Stimulated activated CD8-positive, alpha-beta memory T cell treated with anti-CD3 and anti-CD28 coated beads, Interleukin-15, amount 100 ng/mL, for 4 hours (primary cell): ENCODE results near the gene MCMBP.
"Not testable (repeated sequence)": the region's sequence is repeated elsewhere in the genome, so short reads cannot be mapped to it uniquely, and the experiment has no call there.

Experiments
- DNase-seq, 2 donors: peaks; one replicate each; pipeline ENCODE4 v3.0.0-alpha.2; 2020; ENCODE audit warnings: low read depth in 2 of 2

MCMBP gene

GRCh38 chr10:119829429-119829828, 43.2 kb downstream of the MCMBP start:
- DNase-seq = no peak

- no peak for DNase-seq
These were observed 45.2 kb downstream of the MCMBP start for GRCh38 chr10:119827430-119827829.

GRCh38 chr10:119826771-119827170, 45.9 kb downstream of the MCMBP start:
- DNase-seq = no peak

GRCh38 chr10:119824299-119824698, 48.3 kb downstream of the MCMBP start:
- no peak for DNase-seq

GRCh38 chr10:119821182-119821581, 51.5 kb downstream of the MCMBP start:
- no peak for DNase-seq

- no peak for DNase-seq
These were observed 53.8 kb downstream of the MCMBP start for GRCh38 chr10:119818889-119819270.

GRCh38 chr10:119817991-119818888, 54.4 kb downstream of the MCMBP start:
- DNase-seq = no peak

GRCh38 chr10:119815671-119816070, 57.0 kb downstream of the MCMBP start:
- no peak for DNase-seq

GRCh38 chr10:119812684-119813083, 60.0 kb downstream of the MCMBP start:
- no peak for DNase-seq

- no peak for DNase-seq
These were observed 61.5 kb downstream of the MCMBP start for GRCh38 chr10:119811122-119811521.

- no peak for DNase-seq
These were observed 64.5 kb downstream of the MCMBP start for GRCh38 chr10:119807960-119808697.

GRCh38 chr10:119806334-119807130, 66.1 kb downstream of the MCMBP start:
- DNase-seq = no peak

- no peak for DNase-seq
These were observed 66.9 kb downstream of the MCMBP start for GRCh38 chr10:119805702-119806230.

GRCh38 chr10:119803264-119803663, 69.4 kb downstream of the MCMBP start:
- no peak for DNase-seq

- DNase-seq = no peak
These were observed 70.6 kb downstream of the MCMBP start for GRCh38 chr10:119801998-119802538.

- DNase-seq = no peak
These were observed 71.5 kb downstream of the MCMBP start for GRCh38 chr10:119801176-119801575.

- no peak for DNase-seq
These were observed 76.6 kb downstream of the MCMBP start for GRCh38 chr10:119796039-119796438.

GRCh38 chr10:119795101-119795500, 77.5 kb downstream of the MCMBP start:
- not testable (repeated sequence) for DNase-seq

- DNase-seq = no peak
These were observed 86.4 kb downstream of the MCMBP start for GRCh38 chr10:119786117-119786769.

GRCh38 chr10:119784340-119785067, 88.1 kb downstream of the MCMBP start:
- no peak for DNase-seq
